ENCODE data around the gene KCNA10.

The KCNA10 gene

GRCh38 chr1:110494522-110495406 is 24.2 kb downstream of the KCNA10 start:
- no peak for DNase-seq

- DNase-seq: no peak
Measured at GRCh38 chr1:110494036-110494435, 24.9 kb downstream of the KCNA10 start.

- DNase-seq: no peak
Measured at GRCh38 chr1:110493059-110493699, 25.8 kb downstream of the KCNA10 start.

- DNase-seq: no peak
Measured at GRCh38 chr1:110492573-110492972, 26.4 kb downstream of the KCNA10 start.

- no peak for DNase-seq
Measured at GRCh38 chr1:110490791-110491451, 28.1 kb downstream of the KCNA10 start.

- no peak for DNase-seq
Measured at GRCh38 chr1:110489973-110490542, 28.9 kb downstream of the KCNA10 start.

- no peak for DNase-seq
Measured at GRCh38 chr1:110489406-110489805, 29.6 kb downstream of the KCNA10 start.

GRCh38 chr1:110488867-110489266 is 30.1 kb downstream of the KCNA10 start:
- no peak for DNase-seq

- no peak for DNase-seq
Measured at GRCh38 chr1:110488161-110488560, 30.8 kb downstream of the KCNA10 start.

- DNase-seq: no peak
Measured at GRCh38 chr1:110487726-110488125, 31.2 kb downstream of the KCNA10 start.

GRCh38 chr1:110485725-110486124 is 33.2 kb downstream of the KCNA10 start:
- no peak for DNase-seq

GRCh38 chr1:110484801-110485200 is 34.2 kb downstream of the KCNA10 start:
- no peak for DNase-seq

GRCh38 chr1:110483308-110483685 is 35.7 kb downstream of the KCNA10 start:
- DNase-seq: no peak

GRCh38 chr1:110482662-110483307 is 36.2 kb downstream of the KCNA10 start:
- DNase-seq: no peak

GRCh38 chr1:110481968-110482623 is 36.9 kb downstream of the KCNA10 start:
- DNase-seq: no peak

GRCh38 chr1:110480356-110481096 is 38.4 kb downstream of the KCNA10 start:
- DNase-seq: no peak

- no peak for DNase-seq
Measured at GRCh38 chr1:110478886-110479285, 40.1 kb downstream of the KCNA10 start.

GRCh38 chr1:110477967-110478640 is 40.9 kb downstream of the KCNA10 start:
- no peak for DNase-seq

GRCh38 chr1:110477445-110477957 is 41.5 kb downstream of the KCNA10 start:
- DNase-seq: no peak

GRCh38 chr1:110477041-110477440 is 41.9 kb downstream of the KCNA10 start:
- no peak for DNase-seq
